Measurements from ENCODE around the gene FHOD3. TPM values are rescaled to one million over a fixed set of nuclear protein-coding genes. Genes with fewer than 3 reads are reported as not detected.

Gene FHOD3
- total and polyA plus RNA-seq, 2 donors (not counting 1 experiment from before 2014, with no cell fraction given): not detected

DNA sequence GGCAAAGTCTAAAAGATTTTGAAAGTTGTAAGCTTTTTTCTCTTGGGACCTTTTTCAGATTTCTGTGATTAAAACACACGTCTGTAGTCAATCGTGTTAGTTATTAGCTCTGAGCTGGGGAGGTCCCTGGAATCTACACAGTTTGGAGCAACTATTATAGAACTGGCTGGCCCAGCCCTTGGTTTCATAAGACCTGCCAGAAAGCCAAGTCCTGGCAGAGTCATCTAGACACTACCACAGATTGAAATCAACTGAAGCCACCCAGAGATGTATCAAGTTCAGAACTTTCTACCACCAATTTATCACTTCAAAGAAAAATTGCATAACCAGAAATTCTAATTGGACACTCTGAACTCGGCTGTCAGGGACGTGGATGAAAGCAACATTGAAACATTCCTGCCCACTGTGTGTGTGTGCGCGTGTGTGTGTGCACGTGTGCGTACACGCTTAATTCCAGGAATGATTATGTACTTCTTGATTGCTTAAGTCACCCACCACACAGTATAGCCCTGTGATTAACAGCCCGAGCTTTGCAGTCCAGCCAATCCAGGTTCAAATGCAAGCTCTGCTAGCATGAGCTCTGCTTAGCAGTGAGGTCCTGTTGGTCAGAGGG is 405.0 kb downstream of the FHOD3 start:
- H3K79me2 ChIP-seq (ENCODE audit: control insufficient read depth, insufficient read depth, low read length): no peaks in the 10 kb centered on the region
- no peak overlapping the region for H3K4me3 Mint-ChIP-seq
- no peak overlapping the region for H3K4me2 ChIP-seq (replicated peaks; ENCODE audit: low read depth, low read length, poor library complexity, severe bottlenecking)
- no peak overlapping the region for H3K4me3 ChIP-seq (ENCODE audit: control extremely low read depth in 1 of 5, extremely low read depth in 1 of 5, insufficient read depth in 1 of 5, low read depth in 2 of 5, low read length in 4 of 5)
- H3K36me3 ChIP-seq (replicated peaks in 1 of 2; ENCODE audit: control extremely low read depth in 1 of 2, control insufficient read depth in 1 of 2, extremely low read depth in 1 of 2, insufficient read depth in 2 of 2, low read length in 1 of 2): no peaks in the 10 kb centered on the region
- H3K9me3 Mint-ChIP-seq (ENCODE audit: insufficient read depth): no peaks in the 10 kb centered on the region
- no peak for ATAC-seq (ENCODE audit: low read depth)
- H3K27me3 Mint-ChIP-seq: peaks cover 9% of the 10 kb centered on the region
- H3K27ac ChIP-seq (ENCODE audit: low read length in 2 of 2): no peak overlapping the region
- H3K27ac Mint-ChIP-seq: no peak overlapping the region
- no peaks in the 10 kb centered on the region for H4K20me1 ChIP-seq (ENCODE audit: control insufficient read depth, insufficient read depth, low read length, poor library complexity, severe bottlenecking)
- CTCF ChIA-PET: no interaction called here
- TF ChIP-seq, protein P1, sequence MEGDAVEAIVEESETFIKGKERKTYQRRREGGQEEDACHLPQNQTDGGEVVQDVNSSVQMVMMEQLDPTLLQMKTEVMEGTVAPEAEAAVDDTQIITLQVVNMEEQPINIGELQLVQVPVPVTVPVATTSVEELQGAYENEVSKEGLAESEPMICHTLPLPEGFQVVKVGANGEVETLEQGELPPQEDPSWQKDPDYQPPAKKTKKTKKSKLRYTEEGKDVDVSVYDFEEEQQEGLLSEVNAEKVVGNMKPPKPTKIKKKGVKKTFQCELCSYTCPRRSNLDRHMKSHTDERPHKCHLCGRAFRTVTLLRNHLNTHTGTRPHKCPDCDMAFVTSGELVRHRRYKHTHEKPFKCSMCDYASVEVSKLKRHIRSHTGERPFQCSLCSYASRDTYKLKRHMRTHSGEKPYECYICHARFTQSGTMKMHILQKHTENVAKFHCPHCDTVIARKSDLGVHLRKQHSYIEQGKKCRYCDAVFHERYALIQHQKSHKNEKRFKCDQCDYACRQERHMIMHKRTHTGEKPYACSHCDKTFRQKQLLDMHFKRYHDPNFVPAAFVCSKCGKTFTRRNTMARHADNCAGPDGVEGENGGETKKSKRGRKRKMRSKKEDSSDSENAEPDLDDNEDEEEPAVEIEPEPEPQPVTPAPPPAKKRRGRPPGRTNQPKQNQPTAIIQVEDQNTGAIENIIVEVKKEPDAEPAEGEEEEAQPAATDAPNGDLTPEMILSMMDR (IDR thresholded peaks at IDR 0.05): no peak
- no peak for TF ChIP-seq EZH2 (IDR thresholded peaks at IDR 0.05; ENCODE audit: borderline replicate concordance, insufficient read depth, low read depth, low read length, poor library complexity, severe bottlenecking)
- POLR2A ChIA-PET: no interaction called here
- no peaks in the 10 kb centered on the region for H3K4me1 ChIP-seq (ENCODE audit: control insufficient read depth in 2 of 2, insufficient read depth in 2 of 2, low read length in 2 of 2)
- 94% methylated on average over 7 of the region's 10 CpGs for WGBS (ENCODE audit: insufficient coverage)
- intact Hi-C loops (cut with micrococcal nuclease): no loop called here
- no peaks in the 10 kb centered on the region for H3K4me1 Mint-ChIP-seq
- H2AFZ ChIP-seq (ENCODE audit: insufficient read depth, low read depth, low read length, poor library complexity, severe bottlenecking): no peak overlapping the region
- no peak overlapping the region for H3K9ac ChIP-seq (ENCODE audit: low read length)
- H3K9me3 ChIP-seq (ENCODE audit: control extremely low read depth in 1 of 3, control insufficient read depth in 2 of 3, insufficient read depth in 1 of 3, low read length in 2 of 3): peaks cover 0 to 2% (median 0%) of the 10 kb centered on the region in 3 donors
- peaks cover 0 to 3% (median 0%) of the 10 kb centered on the region in 4 experiments for H3K27me3 ChIP-seq (replicated peaks in 1 of 4; ENCODE audit: control extremely low read depth in 1 of 4, control insufficient read depth in 3 of 4, insufficient read depth in 4 of 4, low read length in 3 of 4)
- no peak for DNase-seq

DNA sequence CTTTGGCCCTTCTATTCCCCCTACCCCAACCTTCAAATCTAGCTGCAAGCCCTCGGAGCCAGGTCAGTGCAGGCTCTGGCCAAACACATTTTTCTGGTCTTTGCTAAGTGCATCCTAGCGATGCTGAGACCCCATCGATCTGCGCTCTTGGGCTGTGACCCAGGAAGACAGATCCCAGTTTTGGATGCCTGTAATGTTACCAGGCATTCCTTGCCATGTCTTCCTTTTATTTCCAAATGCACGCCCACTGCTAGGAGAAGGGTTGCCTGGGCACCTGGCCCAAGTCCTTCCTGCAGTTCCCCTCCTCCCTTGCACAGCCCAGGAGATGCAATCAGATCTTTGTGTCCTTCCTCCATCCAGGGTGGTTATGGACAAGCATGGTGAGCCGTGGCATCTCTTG is 406.6 kb downstream of the FHOD3 start:
- H3K27me3 ChIP-seq (replicated peaks in 1 of 4; ENCODE audit: control extremely low read depth in 1 of 4, control insufficient read depth in 3 of 4, insufficient read depth in 4 of 4, low read length in 3 of 4): peaks cover 0 to 3% (median 0%) of the 10 kb centered on the region in 4 experiments
- H3K4me3 ChIP-seq (ENCODE audit: control extremely low read depth in 1 of 5, extremely low read depth in 1 of 5, insufficient read depth in 1 of 5, low read depth in 2 of 5, low read length in 4 of 5): no peak overlapping the region
- ATAC-seq (ENCODE audit: low read depth) (no peak), DNase-seq (no peak)
- ChIA-PET CTCF (no interaction called here), POLR2A (no interaction called here)
- no peak overlapping the region for H3K4me2 ChIP-seq (replicated peaks; ENCODE audit: low read depth, low read length, poor library complexity, severe bottlenecking)
- intact Hi-C loops (cut with micrococcal nuclease): no loop called here
- no peak overlapping the region for H2AFZ ChIP-seq (ENCODE audit: insufficient read depth, low read depth, low read length, poor library complexity, severe bottlenecking)
- no peak overlapping the region for H3K9ac ChIP-seq (ENCODE audit: low read length)
- WGBS (ENCODE audit: insufficient coverage): 91% methylated on average over 6 of the region's 6 CpGs
- H3K79me2 ChIP-seq (ENCODE audit: control insufficient read depth, insufficient read depth, low read length): no peaks in the 10 kb centered on the region
- no peak overlapping the region for H3K27ac ChIP-seq (ENCODE audit: low read length in 2 of 2)
- H4K20me1 ChIP-seq (ENCODE audit: control insufficient read depth, insufficient read depth, low read length, poor library complexity, severe bottlenecking): no peaks in the 10 kb centered on the region
- H3K36me3 ChIP-seq (replicated peaks in 1 of 2; ENCODE audit: control extremely low read depth in 1 of 2, control insufficient read depth in 1 of 2, extremely low read depth in 1 of 2, insufficient read depth in 2 of 2, low read length in 1 of 2): no peaks in the 10 kb centered on the region
- no peak overlapping the region for H3K4me3 Mint-ChIP-seq
- no peaks in the 10 kb centered on the region for H3K4me1 ChIP-seq (ENCODE audit: control insufficient read depth in 2 of 2, insufficient read depth in 2 of 2, low read length in 2 of 2)
- no peak overlapping the region for H3K27ac Mint-ChIP-seq
- H3K9me3 ChIP-seq (ENCODE audit: control extremely low read depth in 1 of 3, control insufficient read depth in 2 of 3, insufficient read depth in 1 of 3, low read length in 2 of 3): peaks cover 0 to 5% (median 0%) of the 10 kb centered on the region in 3 donors
- TF ChIP-seq, protein P1 (IDR thresholded peaks at IDR 0.05): no peak
- no peak for TF ChIP-seq EZH2 (IDR thresholded peaks at IDR 0.05; ENCODE audit: borderline replicate concordance, insufficient read depth, low read depth, low read length, poor library complexity, severe bottlenecking)
- no peaks in the 10 kb centered on the region for H3K4me1 Mint-ChIP-seq
- no peaks in the 10 kb centered on the region for H3K9me3 Mint-ChIP-seq (ENCODE audit: insufficient read depth)
- peaks cover 17% of the 10 kb centered on the region for H3K27me3 Mint-ChIP-seq

Data from B cell (primary cell).